Stimulated activated CD4-positive, alpha-beta T cell treated with anti-CD3 and anti-CD28 coated beads, Interleukin-1b, Interleukin-23, amount 100 ng/mL, for 48 hours (primary cell): ENCODE measurements around the gene ANKS1B.

Experiments used
- DNase-seq: peaks from one replicate; pipeline ENCODE4 v3.0.0-alpha.2; 2020

Gene ANKS1B

GRCh38 chr12:98896938-98897337 is 1087.8 kb downstream of the ANKS1B start:
- no peak for DNase-seq

GRCh38 chr12:98895086-98895651 is 1089.6 kb downstream of the ANKS1B start:
- no peak for DNase-seq

GRCh38 chr12:98894412-98895085 is 1090.2 kb downstream of the ANKS1B start:
- DNase-seq, result no peak

- DNase-seq, result no peak
Observed at GRCh38 chr12:98893675-98894411, 1090.9 kb downstream of the ANKS1B start.

GRCh38 chr12:98893126-98893674 is 1091.5 kb downstream of the ANKS1B start:
- DNase-seq, result no peak

- no peak for DNase-seq
Observed at GRCh38 chr12:98885778-98886177, 1099.0 kb downstream of the ANKS1B start.

- no peak for DNase-seq
Observed at GRCh38 chr12:98883231-98883630, 1101.5 kb downstream of the ANKS1B start.

- no peak for DNase-seq
Observed at GRCh38 chr12:98882526-98882925, 1102.2 kb downstream of the ANKS1B start.

- DNase-seq, result no peak
Observed at GRCh38 chr12:98873776-98874175, 1111.0 kb downstream of the ANKS1B start.

GRCh38 chr12:98870504-98870903 is 1114.2 kb downstream of the ANKS1B start:
- DNase-seq, result no peak

GRCh38 chr12:98869886-98870503 is 1114.7 kb downstream of the ANKS1B start:
- no peak for DNase-seq

GRCh38 chr12:98868538-98868937 is 1116.2 kb downstream of the ANKS1B start:
- no peak for DNase-seq

GRCh38 chr12:98868076-98868475 is 1116.7 kb downstream of the ANKS1B start:
- no peak for DNase-seq

- DNase-seq, result no peak
Observed at GRCh38 chr12:98864363-98864762, 1120.4 kb downstream of the ANKS1B start.

GRCh38 chr12:98863167-98863566 is 1121.6 kb downstream of the ANKS1B start:
- DNase-seq, result no peak

GRCh38 chr12:98861251-98861650 is 1123.5 kb downstream of the ANKS1B start:
- DNase-seq, result no peak

GRCh38 chr12:98856897-98857540 is 1127.7 kb downstream of the ANKS1B start:
- no peak for DNase-seq

GRCh38 chr12:98852181-98852580 is 1132.6 kb downstream of the ANKS1B start:
- no peak for DNase-seq

GRCh38 chr12:98847242-98847641 is 1137.5 kb downstream of the ANKS1B start:
- DNase-seq, result no peak

- DNase-seq, result no peak
Observed at GRCh38 chr12:98845957-98846356, 1138.8 kb downstream of the ANKS1B start.

GRCh38 chr12:98840325-98840724 is 1144.4 kb downstream of the ANKS1B start:
- no peak for DNase-seq

- DNase-seq, result no peak
Observed at GRCh38 chr12:98838231-98838647, 1146.5 kb downstream of the ANKS1B start.
